Activated CD4-positive, alpha-beta memory T cell treated with anti-CD3 and anti-CD28 coated beads, Interleukin-2, amount 10 ng/mL, durations not matched to agents 7 days and 5 days (primary cell): ENCODE results near the gene CCDC177. TPM values are rescaled to one million over a fixed set of nuclear protein-coding genes. Genes with fewer than 3 reads are reported as not detected.

Source experiments
- CTCF ChIA-PET: fragments of 350-600 bp; sonication (Branson Sonifier 250); formaldehyde crosslinking; loops from one replicate; lab custom pipeline; 2021; ENCODE audit warnings: antibody characterized with exemption, inconsistent platforms; lab: Charles Lee
- POLR2A ChIA-PET: fragments of 350-600 bp; sonication (Branson Sonifier 250); formaldehyde crosslinking; loops from one replicate; lab custom pipeline; 2021; ENCODE audit warnings: antibody characterized with exemption; lab: Charles Lee
- DNase-seq: peaks from one replicate; pipeline ENCODE4 v3.0.0-alpha.2; 2020
- H3K27ac Mint-ChIP-seq: one replicate; pipeline ENCODE4 v1.8.0; 2021; ENCODE audit warnings: mild to moderate bottlenecking, mixed read lengths
- H3K27me3 Mint-ChIP-seq: one replicate; pipeline ENCODE4 v1.8.0; 2021; ENCODE audit warnings: mixed read lengths
- H3K36me3 Mint-ChIP-seq: one replicate; pipeline ENCODE4 v1.8.0; 2021; ENCODE audit warnings: low read depth, mixed read lengths
- H3K4me1 Mint-ChIP-seq: one replicate; pipeline ENCODE4 v1.8.0; 2021; ENCODE audit warnings: mixed read lengths
- H3K4me3 Mint-ChIP-seq: one replicate; pipeline ENCODE4 v1.8.0; 2021; ENCODE audit warnings: mild to moderate bottlenecking, mixed read lengths
- H3K9me3 Mint-ChIP-seq: one replicate; pipeline ENCODE4 v1.8.0; 2021; ENCODE audit warnings: mixed read lengths
- total RNA-seq, 2 experiments: library from RNA; stranded (reverse); gene quantifications; one replicate each; pipeline ENCODE4 v1.2.3, GENCODE V29; 2021

Gene CCDC177
- total RNA-seq, 2 experiments from 2014 or later, result not detected

DNA sequence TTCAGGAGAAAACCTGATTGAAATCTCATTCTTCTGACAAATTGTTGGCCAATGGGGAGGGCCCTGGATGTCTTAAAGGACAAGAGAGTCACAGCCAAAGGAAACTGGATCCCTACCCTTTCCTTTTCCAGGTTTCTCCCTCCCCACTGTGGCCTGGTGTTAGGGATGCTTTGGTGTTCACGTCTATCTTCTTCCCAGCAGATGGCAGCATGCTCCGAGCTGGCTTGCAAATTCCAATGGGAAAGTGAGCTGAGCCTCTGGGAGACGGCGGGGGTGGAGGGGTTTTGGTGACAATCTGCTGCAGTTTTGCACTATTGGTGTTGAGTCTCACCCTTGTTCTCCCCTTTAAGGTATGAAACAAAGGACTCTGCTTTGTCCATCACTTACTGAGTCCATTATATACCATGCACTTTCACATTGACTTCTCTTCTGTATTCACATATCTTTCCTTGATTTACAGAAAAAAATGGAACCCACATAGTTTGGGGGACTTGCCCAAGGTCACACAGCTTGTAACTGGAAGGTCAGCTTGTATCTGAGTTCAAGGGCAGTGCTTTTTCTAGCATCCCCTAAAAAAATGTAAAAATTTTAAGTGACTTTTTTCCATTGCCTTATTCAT is 39.3 kb downstream of the CCDC177 start:
- H3K4me3 Mint-ChIP-seq, result no peak overlapping the region

DNA sequence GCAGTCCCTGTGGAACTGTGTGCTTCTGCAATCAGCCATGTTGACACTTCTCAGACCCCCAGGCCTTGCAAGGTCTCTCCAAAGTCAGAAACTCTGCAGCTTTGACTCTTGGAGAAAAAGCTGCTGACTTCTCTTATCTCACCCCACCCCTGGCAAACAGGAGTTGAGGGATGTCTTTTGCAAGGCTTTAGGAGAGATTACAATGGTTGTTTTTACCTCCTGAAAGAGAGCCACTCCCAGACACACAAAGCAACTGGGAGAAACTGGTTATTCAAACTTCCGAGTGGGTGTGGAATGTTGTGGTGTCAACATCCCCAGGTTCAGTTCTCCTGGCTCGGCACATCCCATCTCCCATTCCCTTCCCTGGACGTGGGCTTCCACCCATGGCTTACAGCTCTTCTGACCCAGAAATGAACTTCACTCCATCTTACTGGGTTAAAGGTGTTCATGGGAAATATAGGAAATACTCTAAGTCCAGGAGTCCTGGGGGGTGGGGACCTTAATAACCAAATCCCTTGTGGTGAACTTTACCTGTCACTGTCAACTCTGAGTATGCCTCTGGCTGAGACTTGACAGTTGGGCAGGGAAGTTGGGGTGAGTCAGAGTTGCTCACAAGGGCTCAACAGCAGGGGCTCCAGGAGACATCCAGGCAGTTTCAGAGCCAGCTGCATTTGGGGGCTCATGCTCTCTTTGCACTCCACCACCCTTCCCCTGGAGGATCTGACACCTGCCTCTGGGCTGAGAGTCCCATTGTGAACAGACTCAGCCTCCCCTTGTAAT is 41.9 kb downstream of the CCDC177 start:
- Mint-ChIP-seq H3K36me3 (no peaks in the 10 kb centered on the region), H3K9me3 (no peaks in the 10 kb centered on the region), H3K27me3 (peaks cover 40% of the 10 kb centered on the region), H3K27ac (no peak overlapping the region), H3K4me1 (peaks cover 2% of the 10 kb centered on the region), H3K4me3 (no peak overlapping the region)
- no peak for DNase-seq
- ChIA-PET POLR2A (no interaction called here), CTCF (no interaction called here)

More for the DNA sequence above, 39.3 kb downstream of the CCDC177 start:
- ChIA-PET CTCF (interaction anchor here (0.5 to 2.5 kb wide), 3 partner anchors 31 to 41 kb away, joined by 3 to 7 read pairs (median 5); no protein-coding TSS in a partner anchor), POLR2A (no interaction called here)
- Mint-ChIP-seq H3K4me1 (peaks cover 2% of the 10 kb centered on the region), H3K9me3 (no peaks in the 10 kb centered on the region), H3K27me3 (peaks cover 46% of the 10 kb centered on the region), H3K36me3 (no peaks in the 10 kb centered on the region), H3K27ac (no peak overlapping the region)
- DNase-seq, result no peak

DNA sequence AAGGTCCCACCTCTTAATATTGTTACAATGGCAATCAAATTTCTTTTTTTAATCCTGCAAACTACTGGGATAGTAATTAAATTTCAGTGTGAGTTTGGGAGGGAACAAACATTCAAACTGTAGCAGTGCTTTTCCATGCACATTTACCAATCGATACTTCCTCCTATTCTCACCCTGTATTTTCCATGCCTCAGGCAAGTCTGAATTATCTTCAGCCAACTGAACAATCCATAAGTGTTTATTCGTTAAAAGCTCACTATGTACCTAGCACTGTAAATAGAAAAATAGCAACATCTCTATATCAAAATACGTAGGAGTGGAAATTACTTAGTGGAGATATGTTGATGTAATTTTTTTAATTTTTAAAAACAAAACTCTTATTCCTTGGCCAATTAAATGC is 43.5 kb downstream of the CCDC177 start:
- DNase-seq, result no peak
- no peak overlapping the region for H3K27ac Mint-ChIP-seq
- no peaks in the 10 kb centered on the region for H3K9me3 Mint-ChIP-seq
- H3K36me3 Mint-ChIP-seq, result no peaks in the 10 kb centered on the region
- H3K4me3 Mint-ChIP-seq, result no peak overlapping the region
- H3K27me3 Mint-ChIP-seq, result peaks cover 26% of the 10 kb centered on the region
- no peaks in the 10 kb centered on the region for H3K4me1 Mint-ChIP-seq
- CTCF ChIA-PET, result interaction anchor here (1.1 kb wide), 1 partner anchor 17 kb away, joined by 4 read pairs; no protein-coding TSS in a partner anchor
- POLR2A ChIA-PET, result no interaction called here

DNA sequence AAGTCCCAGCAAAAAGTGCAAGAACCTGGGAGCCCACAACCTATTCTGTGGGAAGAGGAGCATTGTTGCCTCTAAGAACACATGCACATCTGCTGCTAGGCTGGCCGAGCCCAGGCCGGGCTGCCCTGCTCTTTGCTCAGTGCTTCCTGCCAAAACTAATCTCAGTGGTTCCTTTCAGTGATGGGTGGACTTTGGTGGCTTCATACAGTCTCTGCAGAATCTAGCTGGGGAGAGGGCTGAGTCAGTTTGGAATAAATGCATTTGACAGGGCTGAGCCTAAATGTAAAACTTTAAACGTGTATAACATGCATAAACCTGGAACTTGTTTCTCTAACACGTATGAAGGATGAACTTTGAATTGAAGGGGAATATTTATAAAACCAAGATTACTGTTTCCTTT is 44.6 kb downstream of the CCDC177 start:
- Mint-ChIP-seq H3K4me3 (no peak overlapping the region), H3K9me3 (no peaks in the 10 kb centered on the region), H3K36me3 (no peaks in the 10 kb centered on the region), H3K27ac (no peak overlapping the region), H3K27me3 (peaks cover 21% of the 10 kb centered on the region), H3K4me1 (no peaks in the 10 kb centered on the region)
- ChIA-PET POLR2A (no interaction called here), CTCF (interaction anchor here (1.4 kb wide), 1 partner anchor 18 kb away, joined by 4 read pairs; no protein-coding TSS in a partner anchor)
- no peak for DNase-seq

DNA sequence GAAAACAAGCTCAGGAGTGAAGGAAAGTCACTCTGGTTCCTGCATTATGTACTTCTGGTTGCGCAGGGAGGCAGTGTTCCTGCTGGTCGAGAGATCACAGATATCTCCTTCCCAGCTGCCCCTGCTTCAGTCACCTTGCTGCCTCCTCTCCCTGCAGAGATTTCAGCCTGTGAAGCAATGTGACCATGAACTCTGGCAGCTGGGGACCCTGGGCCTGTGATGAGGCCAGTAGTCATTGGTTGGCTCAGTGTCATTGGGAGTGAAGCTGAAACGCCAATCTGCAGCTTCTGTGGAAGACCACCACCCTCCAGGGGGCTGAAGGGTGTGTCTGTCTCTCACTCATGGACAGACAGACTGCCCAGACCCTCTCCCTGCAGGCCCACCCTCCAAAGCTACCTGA is 45.1 kb downstream of the CCDC177 start:
- ChIA-PET POLR2A (no interaction called here), CTCF (interaction anchor here (1.4 kb wide), 1 partner anchor 18 kb away, joined by 4 read pairs; no protein-coding TSS in a partner anchor)
- Mint-ChIP-seq H3K27me3 (peaks cover 17% of the 10 kb centered on the region), H3K27ac (no peak overlapping the region), H3K4me1 (no peaks in the 10 kb centered on the region), H3K36me3 (no peaks in the 10 kb centered on the region), H3K9me3 (no peaks in the 10 kb centered on the region), H3K4me3 (no peak overlapping the region)
- DNase-seq, result no peak

DNA sequence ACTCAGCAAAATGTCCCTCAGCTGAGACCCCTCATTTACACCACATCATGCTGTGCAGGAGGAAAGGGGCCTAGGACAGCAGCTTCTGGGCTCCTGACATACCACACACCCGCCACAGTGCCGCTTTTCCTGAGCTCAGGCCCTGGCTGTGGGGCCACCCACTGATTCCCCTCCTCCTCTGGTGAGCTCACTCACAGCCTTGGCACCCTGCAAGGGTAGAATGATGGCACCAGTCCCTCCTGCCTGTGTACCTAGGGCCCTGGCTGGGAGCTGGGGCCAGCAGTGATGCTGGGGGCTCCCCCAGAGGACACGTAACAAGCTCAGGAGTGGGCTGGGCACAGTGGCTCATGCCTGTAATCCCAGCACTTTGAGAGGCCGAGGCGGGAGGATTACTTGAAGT is 45.7 kb downstream of the CCDC177 start:
- H3K9me3 Mint-ChIP-seq, result no peaks in the 10 kb centered on the region
- CTCF ChIA-PET, result interaction anchor here (1.4 kb wide), 1 partner anchor 19 kb away, joined by 4 read pairs; no protein-coding TSS in a partner anchor
- POLR2A ChIA-PET, result no interaction called here
- peaks cover 17% of the 10 kb centered on the region for H3K27me3 Mint-ChIP-seq
- no peak overlapping the region for H3K4me3 Mint-ChIP-seq
- H3K4me1 Mint-ChIP-seq, result no peaks in the 10 kb centered on the region
- DNase-seq, result no peak
- H3K27ac Mint-ChIP-seq, result no peak overlapping the region
- no peaks in the 10 kb centered on the region for H3K36me3 Mint-ChIP-seq

DNA sequence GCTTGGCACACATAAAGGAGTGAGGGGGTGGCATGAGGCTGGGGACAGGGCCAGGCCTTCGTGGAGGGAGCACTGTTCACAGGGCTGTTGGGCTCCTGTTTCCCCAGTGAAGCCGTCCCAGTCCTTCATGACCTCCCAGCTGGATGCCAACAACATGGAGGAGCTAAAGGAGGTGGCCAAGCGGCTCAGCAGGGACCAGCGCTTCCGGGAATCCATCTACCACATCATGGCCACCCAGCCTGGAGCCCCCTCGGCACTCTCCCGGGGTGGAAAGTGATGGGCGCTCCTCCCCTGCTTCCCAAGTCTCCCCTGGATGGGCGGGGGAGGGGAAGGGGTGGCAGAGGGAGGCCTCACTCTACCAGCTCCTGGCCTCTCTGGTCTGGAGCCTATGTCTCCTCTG is 46.5 kb downstream of the CCDC177 start:
- no peak overlapping the region for H3K27ac Mint-ChIP-seq
- peaks cover 14% of the 10 kb centered on the region for H3K27me3 Mint-ChIP-seq
- no peak overlapping the region for H3K4me3 Mint-ChIP-seq
- H3K36me3 Mint-ChIP-seq, result no peaks in the 10 kb centered on the region
- no peaks in the 10 kb centered on the region for H3K4me1 Mint-ChIP-seq
- ChIA-PET POLR2A (no interaction called here), CTCF (no interaction called here)
- no peak for DNase-seq
- no peaks in the 10 kb centered on the region for H3K9me3 Mint-ChIP-seq

DNA sequence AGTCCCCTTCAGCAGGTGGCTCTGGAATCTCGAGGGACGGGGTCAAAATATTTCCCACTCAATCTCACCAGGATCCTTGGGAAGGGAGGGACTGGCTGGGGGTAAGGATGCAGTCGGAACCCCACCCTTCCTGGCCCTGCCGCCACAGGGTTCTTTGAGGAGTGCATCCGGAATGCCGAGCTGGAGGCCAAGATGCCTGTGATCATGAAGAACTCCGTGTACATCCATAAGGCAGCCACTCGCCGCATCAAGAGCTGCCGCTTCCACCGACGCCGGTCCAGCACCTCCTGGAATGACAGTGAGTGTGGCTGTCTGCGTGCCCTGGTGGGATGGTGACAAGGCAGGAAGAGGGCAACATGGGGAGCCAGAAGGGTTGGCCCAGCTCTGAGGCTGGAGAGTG is 47.0 kb downstream of the CCDC177 start:
- no peaks in the 10 kb centered on the region for H3K9me3 Mint-ChIP-seq
- DNase-seq, result no peak
- H3K4me1 Mint-ChIP-seq, result no peaks in the 10 kb centered on the region
- POLR2A ChIA-PET, result no interaction called here
- H3K27me3 Mint-ChIP-seq, result peaks cover 11% of the 10 kb centered on the region
- CTCF ChIA-PET, result no interaction called here
- no peak overlapping the region for H3K4me3 Mint-ChIP-seq
- H3K27ac Mint-ChIP-seq, result no peak overlapping the region
- no peaks in the 10 kb centered on the region for H3K36me3 Mint-ChIP-seq

DNA sequence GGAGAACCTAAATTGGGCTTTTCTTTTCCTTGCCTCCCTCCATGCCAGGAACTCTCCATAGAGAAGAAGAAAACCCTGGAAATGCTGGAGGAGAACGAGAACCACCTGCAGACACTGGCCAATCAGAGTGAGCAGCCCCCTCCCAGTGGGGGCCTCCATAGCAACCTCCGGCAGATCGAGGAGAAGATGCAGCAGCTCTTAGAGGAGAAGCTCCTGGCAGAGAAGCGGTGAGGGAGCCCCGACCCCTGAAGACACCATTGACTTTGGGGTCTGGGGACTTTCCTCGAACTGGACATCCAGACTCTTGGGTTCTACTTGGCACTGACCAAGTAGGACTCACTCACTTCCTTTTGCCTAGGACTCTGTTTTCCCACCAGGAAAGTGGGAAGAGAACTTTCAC is 48.8 kb downstream of the CCDC177 start:
- POLR2A ChIA-PET, result no interaction called here

DNA sequence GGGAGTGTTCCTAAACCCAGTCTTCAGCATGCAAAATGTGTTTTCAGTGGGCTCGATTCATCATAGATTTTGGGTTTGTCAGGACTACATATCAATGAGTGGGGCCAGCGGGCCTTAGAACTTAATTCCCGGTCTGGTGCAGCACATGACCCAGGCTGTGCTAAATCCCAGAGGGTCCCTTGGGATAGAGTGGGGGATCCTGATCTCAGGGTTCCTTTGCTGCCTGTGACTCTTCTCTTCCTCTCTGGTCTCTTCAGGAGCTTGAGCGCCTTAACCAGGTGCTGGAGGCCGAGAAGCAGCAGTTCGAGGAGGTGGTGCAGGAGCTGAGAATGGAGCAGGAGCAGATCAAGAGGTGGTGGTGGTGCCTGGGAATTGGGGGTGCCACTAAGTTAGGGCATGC is 52.6 kb downstream of the CCDC177 start:
- POLR2A ChIA-PET, result no interaction called here
- no peaks in the 10 kb centered on the region for H3K4me1 Mint-ChIP-seq
- H3K4me3 Mint-ChIP-seq, result no peak overlapping the region
- no peak overlapping the region for H3K27ac Mint-ChIP-seq
- peaks cover 11% of the 10 kb centered on the region for H3K27me3 Mint-ChIP-seq
- CTCF ChIA-PET, result no interaction called here
- H3K9me3 Mint-ChIP-seq, result no peaks in the 10 kb centered on the region
- DNase-seq, result no peak
- no peaks in the 10 kb centered on the region for H3K36me3 Mint-ChIP-seq

More for the DNA sequence above, 48.8 kb downstream of the CCDC177 start:
- H3K27ac Mint-ChIP-seq, result no peak overlapping the region
- CTCF ChIA-PET, result no interaction called here
- H3K9me3 Mint-ChIP-seq, result no peaks in the 10 kb centered on the region
- DNase-seq, result no peak
- H3K4me1 Mint-ChIP-seq, result no peaks in the 10 kb centered on the region
- H3K36me3 Mint-ChIP-seq, result no peaks in the 10 kb centered on the region
- peaks cover 6% of the 10 kb centered on the region for H3K27me3 Mint-ChIP-seq
- H3K4me3 Mint-ChIP-seq, result no peak overlapping the region

Other genes with a start within 250 kb of the CCDC177 start
- gene ERH, start 176.6 kb downstream of the CCDC177 start, total RNA-seq, result 100 to 1,000 TPM; 281 to 295 TPM
- gene SLC39A9, start 176.2 kb downstream of the CCDC177 start, total RNA-seq, result 10 to 100 TPM; 46.1 to 47.2 TPM
- gene PLEKHD1, start 90.1 kb downstream of the CCDC177 start, total RNA-seq, result under 1 TPM; 0.13 to 0.15 TPM
- gene SUSD6, start 36.7 kb upstream of the CCDC177 start, total RNA-seq, result 10 to 100 TPM; 63.4 to 65.2 TPM
- 100 to 1,000 TPM; 368 to 376 TPM for gene SRSF5, start 192.3 kb upstream of the CCDC177 start, total RNA-seq
- not detected for gene SLC10A1, start 222.4 kb upstream of the CCDC177 start, total RNA-seq